Caki2 (cell line): ENCODE results near the gene SLC12A3. TPM values are rescaled to one million over a fixed set of nuclear protein-coding genes. Genes with fewer than 3 reads are reported as not detected.
"Not testable (repeated sequence)": the region's sequence is repeated elsewhere in the genome, so short reads cannot be mapped to it uniquely, and the experiment has no call there.

Experiments used
- DNase-seq: peaks from one replicate; pipeline ENCODE4 v3.0.0-alpha.2; 2015; ENCODE audit warnings: low read depth
- in situ Hi-C: cut with HindIII; loops from 2 replicates; pipeline ENCODE4 v1.10.0; 2016; ENCODE audit warnings: low sequenced_read_pairs, low pct_unique_long_range_greater_than_20kb, mixed read lengths
- total RNA-seq: library from RNA; depleted of rRNA; stranded (reverse); fragments of >200 nt; shearing (Covaris generic); gene quantifications from 2 replicates; pipeline ENCODE4 v1.2.3, GENCODE V29; 2014; ENCODE audit warnings: low replicate concordance

SLC12A3 gene
- total RNA-seq, 1 experiment from 2014 or later: not detected

- no peak for DNase-seq
- in situ Hi-C loops: no loop called here
These were observed 18.6 kb downstream of the SLC12A3 start for GRCh38 chr16:56883586-56883985.

GRCh38 chr16:56884026-56884582 lies 19.1 kb downstream of the SLC12A3 start:
- DNase-seq: no peak
- in situ Hi-C loops: no loop called here

GRCh38 chr16:56884929-56885328 lies 19.9 kb downstream of the SLC12A3 start:
- in situ Hi-C loops: not testable (repeated sequence)

GRCh38 chr16:56885446-56886162 lies 20.6 kb downstream of the SLC12A3 start:
- no peak for DNase-seq
- in situ Hi-C loops: no loop called here

More at GRCh38 chr16:56884929-56885328, 19.9 kb downstream of the SLC12A3 start:
- DNase-seq: not testable (repeated sequence)

GRCh38 chr16:56886296-56886695 lies 21.3 kb downstream of the SLC12A3 start:
- DNase-seq: no peak
- in situ Hi-C loops: no loop called here

GRCh38 chr16:56886826-56887225 lies 21.8 kb downstream of the SLC12A3 start:
- DNase-seq: no peak
- in situ Hi-C loops: no loop called here

- in situ Hi-C loops: no loop called here
- no peak for DNase-seq
These were observed 23.8 kb downstream of the SLC12A3 start for GRCh38 chr16:56888806-56889205.

GRCh38 chr16:56889206-56889605 lies 24.2 kb downstream of the SLC12A3 start:
- no peak for DNase-seq
- in situ Hi-C loops: no loop called here

- in situ Hi-C loops: no loop called here
- no peak for DNase-seq
These were observed 26.7 kb downstream of the SLC12A3 start for GRCh38 chr16:56891685-56892084.

- in situ Hi-C loops: no loop called here
- no peak for DNase-seq
These were observed 27.7 kb downstream of the SLC12A3 start for GRCh38 chr16:56892705-56893104.

GRCh38 chr16:56894331-56894917 lies 29.4 kb downstream of the SLC12A3 start:
- DNase-seq: no peak
- in situ Hi-C loops: no loop called here

- no peak for DNase-seq
- in situ Hi-C loops: no loop called here
These were observed 30.8 kb downstream of the SLC12A3 start for GRCh38 chr16:56895813-56896212.

GRCh38 chr16:56896244-56896643 lies 31.2 kb downstream of the SLC12A3 start:
- DNase-seq: no peak

GRCh38 chr16:56897026-56897799 lies 32.2 kb downstream of the SLC12A3 start:
- DNase-seq: no peak
- in situ Hi-C loops: no loop called here

More at GRCh38 chr16:56896244-56896643, 31.2 kb downstream of the SLC12A3 start:
- in situ Hi-C loops: no loop called here

GRCh38 chr16:56898847-56899246 lies 33.8 kb downstream of the SLC12A3 start:
- in situ Hi-C loops: no loop called here
- no peak for DNase-seq

GRCh38 chr16:56903866-56904265 lies 38.9 kb downstream of the SLC12A3 start:
- in situ Hi-C loops: no loop called here
- no peak for DNase-seq

- no peak for DNase-seq
- in situ Hi-C loops: no loop called here
These were observed 42.4 kb downstream of the SLC12A3 start for GRCh38 chr16:56907401-56907800.

- DNase-seq: no peak
- in situ Hi-C loops: no loop called here
These were observed 44.5 kb downstream of the SLC12A3 start for GRCh38 chr16:56909527-56909979.

- in situ Hi-C loops: no loop called here
- no peak for DNase-seq
These were observed 45.1 kb downstream of the SLC12A3 start for GRCh38 chr16:56910112-56910511.
